ENCODE data around the gene AFF1.
"Not testable (repeated sequence)": the region's sequence is repeated elsewhere in the genome, so short reads cannot be mapped to it uniquely, and the experiment has no call there.

Gene AFF1

GRCh38 chr4:87077914-87078585 is 143.2 kb downstream of the AFF1 start:
- peak in 9 of 51 donors; percentile 7 to 73 (median 34) for DNase-seq

DNA sequence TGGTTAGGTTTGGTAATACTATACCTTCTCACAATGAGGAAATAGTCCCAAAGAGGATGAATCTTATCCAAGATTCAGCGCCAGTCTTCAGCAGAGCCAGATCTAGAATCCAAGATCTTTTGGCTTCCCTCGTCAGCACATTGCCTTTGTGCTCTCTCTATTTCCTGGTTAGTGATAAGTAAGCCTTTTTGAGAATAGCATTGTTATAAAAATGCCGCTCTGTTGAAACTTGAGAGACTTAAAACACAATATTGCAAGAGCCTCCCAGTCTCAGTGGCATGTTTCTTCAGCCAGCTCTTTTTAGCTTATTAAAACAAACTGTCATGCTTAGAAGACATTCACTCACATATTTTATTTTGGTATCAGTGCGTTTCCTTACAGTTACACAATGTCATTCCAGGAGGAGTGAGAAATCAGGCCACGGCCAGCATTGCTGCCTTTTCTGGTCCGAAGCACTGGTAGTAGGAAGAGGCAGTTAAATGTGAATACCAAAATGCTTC is 144.2 kb downstream of the AFF1 start:
- peak in 3 of 51 donors; percentile 18 to 67 (median 20) for DNase-seq

- DNase-seq, result no peak
These were observed 145.2 kb downstream of the AFF1 start for GRCh38 chr4:87079967-87080366.

- no peak for DNase-seq
These were observed 145.7 kb downstream of the AFF1 start for GRCh38 chr4:87080462-87080861.

- DNase-seq, result no peak
These were observed 147.0 kb downstream of the AFF1 start for GRCh38 chr4:87081826-87082225.

DNA sequence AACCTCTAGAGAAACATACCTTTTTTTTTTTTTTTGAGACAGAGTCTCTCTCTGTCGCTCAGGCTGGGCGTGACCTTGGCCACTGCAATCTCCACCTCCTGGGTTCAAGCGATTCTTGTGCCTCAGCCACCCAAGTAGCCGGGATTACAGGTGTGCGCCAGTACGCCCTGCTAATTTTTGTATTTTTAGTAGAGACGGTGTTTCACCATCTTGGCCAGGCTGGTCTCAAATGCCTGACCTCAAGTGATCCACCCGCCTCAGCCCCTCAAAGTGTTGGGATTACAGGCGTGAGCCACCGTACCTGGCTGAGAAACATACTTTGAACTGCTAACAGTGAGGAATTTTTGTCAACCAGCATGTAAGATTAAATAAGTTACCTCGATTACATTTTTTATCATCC is 150.9 kb downstream of the AFF1 start:
- not testable (repeated sequence) for DNase-seq

GRCh38 chr4:87086143-87086805 is 151.5 kb downstream of the AFF1 start:
- no peak for DNase-seq

- no peak for DNase-seq
These were observed 152.2 kb downstream of the AFF1 start for GRCh38 chr4:87087015-87087414.

DNA sequence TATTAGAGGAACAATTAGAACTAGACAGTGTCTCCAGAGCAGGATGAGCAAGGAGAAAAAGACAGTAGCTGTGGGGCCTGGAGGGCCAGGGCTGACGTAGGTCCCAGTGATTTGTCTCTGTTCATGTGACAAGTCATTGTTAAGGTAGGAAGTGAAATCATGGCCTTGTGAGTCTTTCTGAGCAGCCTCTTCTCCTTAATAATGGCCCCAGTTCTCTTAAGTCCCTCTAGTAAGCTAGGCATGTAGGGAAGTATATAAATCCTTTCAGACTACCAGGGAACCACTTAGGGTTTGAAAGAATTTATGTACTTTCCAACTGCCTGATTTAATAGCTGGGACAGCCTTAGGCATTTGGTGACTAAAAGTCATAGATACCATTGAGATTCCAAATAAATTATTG is 152.6 kb downstream of the AFF1 start:
- DNase-seq, result no peak

- no peak for DNase-seq
These were observed 153.4 kb downstream of the AFF1 start for GRCh38 chr4:87088186-87088585.

GRCh38 chr4:87089368-87089767 is 154.6 kb downstream of the AFF1 start:
- DNase-seq, result no peak

- no peak for DNase-seq
These were observed 155.5 kb downstream of the AFF1 start for GRCh38 chr4:87090305-87090704.

DNA sequence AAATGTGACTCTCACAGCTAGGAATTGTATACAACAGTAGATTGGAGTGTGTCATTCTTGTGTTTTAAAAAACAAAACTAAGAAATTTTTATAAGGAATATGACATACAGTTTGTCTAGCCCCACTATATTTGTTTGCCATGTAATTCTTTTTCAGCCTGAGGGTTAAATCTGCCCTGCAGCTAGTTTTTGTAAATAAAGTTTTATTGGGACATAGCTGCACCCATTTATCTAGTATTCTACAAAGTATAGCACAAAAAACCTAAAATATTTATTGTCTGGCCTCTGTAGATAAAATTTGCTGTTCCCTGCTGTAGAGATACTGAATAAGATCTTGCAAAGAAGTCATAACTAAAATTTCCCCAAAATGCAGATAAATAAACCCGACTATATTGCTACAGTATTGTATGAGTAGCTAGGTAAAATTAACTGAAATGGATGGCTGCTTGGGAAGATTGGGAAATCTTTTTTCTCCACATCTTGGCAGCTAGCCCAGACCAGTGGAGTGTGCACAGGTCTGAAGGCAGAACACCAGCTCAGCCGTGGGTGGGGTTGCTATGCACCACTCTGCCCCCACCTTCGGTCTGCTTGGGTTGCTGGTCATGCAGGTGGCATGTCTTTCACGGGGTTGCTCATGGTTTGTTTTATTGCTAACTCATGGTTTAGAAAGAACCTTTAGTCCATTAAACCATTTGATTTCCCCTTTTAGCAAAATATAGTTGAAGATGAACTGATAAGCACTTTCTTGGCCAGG is 157.8 kb downstream of the AFF1 start:
- peak in 15 of 51 donors; percentile 13 to 36 (median 30) for DNase-seq

GRCh38 chr4:87093443-87094123 is 158.8 kb downstream of the AFF1 start:
- DNase-seq, result peak in 20 of 51 donors; percentile 8 to 64 (median 28)

- no peak for DNase-seq
These were observed 162.3 kb downstream of the AFF1 start for GRCh38 chr4:87097075-87097474.

DNA sequence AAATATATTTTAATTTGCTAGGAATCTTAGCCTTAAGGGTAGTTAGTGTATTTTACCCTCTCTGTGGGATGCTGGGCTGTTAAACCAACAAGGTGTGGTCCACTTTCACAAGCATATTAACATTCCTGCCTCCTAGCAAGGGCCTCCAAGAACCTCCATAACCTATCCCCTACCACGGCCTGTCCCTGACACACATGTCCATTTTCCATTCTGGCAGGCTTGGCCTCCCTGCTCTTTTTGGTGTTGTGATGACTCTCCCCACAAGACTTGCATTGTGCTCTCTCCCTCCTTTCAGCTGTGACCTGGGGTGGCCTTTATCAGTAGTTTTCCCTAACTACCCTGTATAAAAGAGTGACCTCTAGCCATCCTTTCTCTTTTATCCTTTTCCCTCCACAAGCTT is 165.4 kb downstream of the AFF1 start:
- no peak for DNase-seq

DNA sequence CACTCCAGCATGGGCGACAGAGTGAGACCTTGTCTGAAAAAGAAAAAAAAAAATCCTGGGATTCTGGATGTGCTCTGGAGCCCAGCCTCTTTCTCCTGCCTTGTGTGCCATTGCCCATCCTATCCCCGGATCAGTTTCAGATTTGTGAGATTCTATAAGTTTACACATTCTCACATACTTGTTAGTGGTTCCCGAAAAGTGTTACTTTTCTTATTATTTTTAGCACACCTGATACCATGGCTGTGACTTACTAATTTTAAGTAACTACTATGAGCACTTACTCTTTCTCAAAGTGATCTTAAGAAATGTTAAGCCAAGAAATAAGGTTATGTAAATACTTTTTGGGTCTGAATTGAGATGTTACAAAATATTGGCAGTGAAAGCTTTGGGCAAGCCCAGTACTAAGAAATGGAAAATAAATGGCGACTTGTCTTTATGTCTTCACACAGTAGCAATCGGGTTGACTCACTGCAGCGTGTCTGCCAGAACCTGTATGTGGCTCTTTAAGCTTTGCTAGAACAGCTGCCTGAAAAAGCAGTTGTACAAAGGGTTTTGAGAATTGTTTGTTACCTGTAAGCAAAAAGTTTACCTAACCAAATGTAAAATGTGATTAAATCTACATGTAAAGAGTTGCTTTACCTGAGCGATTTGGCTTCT is 166.9 kb downstream of the AFF1 start:
- no peak for DNase-seq

GRCh38 chr4:87103086-87103485 is 168.3 kb downstream of the AFF1 start:
- DNase-seq, result no peak

DNA sequence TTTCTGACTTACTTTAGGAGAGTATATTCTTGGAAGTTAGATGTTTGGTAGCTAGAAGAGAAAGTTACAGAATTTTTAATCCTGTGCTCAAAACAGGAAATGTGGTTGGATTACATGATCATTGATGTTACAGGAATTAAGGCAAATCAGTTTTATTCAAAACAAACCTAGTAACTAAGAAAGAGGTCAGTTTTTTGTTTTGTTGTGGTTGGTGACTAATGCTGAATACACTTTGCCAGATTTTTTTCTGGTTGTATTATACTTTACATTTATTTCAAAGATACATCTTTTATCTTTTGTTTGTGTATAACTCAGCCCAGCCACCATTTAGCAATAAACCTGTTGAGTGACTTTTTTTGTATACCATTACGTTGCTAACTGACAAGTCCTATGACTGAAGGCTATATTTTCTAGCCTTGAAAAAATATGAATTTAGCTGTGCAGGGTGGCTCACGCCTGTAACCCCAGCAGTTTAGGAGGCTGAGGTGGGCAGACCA is 168.9 kb downstream of the AFF1 start:
- no peak for DNase-seq

DNA sequence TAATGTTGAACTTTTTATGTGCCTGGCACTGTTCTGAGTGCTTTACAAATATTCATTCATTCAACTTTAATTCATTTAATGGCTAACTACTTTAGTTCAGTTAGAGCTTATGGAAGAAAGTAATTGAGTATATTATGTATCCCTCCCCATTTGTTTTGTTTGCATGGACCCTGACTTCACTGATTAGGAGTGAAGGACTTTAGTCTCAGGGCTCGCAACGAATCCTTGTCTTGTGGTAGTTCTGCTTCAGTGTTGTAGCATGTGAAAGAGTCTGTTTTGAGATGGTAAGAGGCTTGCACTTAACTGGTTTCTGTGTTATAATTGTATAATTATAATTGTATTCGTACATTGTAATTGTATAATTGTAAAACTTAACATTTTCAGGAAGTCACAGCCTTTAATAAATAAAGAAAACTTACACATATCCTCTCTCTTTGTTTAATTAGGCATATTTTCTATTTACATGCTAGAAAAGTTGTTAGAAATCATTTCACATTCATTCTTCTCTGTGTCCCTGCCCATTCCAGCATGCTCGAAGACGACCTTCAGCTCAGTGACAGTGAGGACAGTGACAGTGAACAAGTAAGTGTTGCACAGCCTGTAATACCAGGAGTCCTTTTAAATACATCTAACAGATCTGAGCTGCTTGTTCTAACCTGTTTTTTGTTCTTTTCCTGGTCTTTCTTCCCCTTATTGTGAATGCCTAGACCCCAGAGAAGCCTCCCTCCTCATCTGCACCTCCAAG is 170.5 kb downstream of the AFF1 start:
- no peak for DNase-seq
